Heart left ventricle (tissue), 13 donors: ENCODE data around the gene ANO2.

ENCODE experiments used
- CTCF ChIP-seq, 12 donors: fragments of 200-600 bp; sonication (generic) in 4 of 12; IDR thresholded peaks; one replicate each; pipeline versions ENCODE4 v1.5.0 to v1.8.0; 2018 to 2022; ENCODE audit warnings: antibody characterized with exemption in 12 of 12, mild to moderate bottlenecking in 5 of 12
- POLR2A ChIP-seq, 2 donors: fragments of 450-650 bp; IDR thresholded peaks; one replicate each; pipeline ENCODE4 v1.6.1; 2017; ENCODE audit warnings: antibody characterized with exemption in 2 of 2, mild to moderate bottlenecking in 2 of 2, moderate library complexity in 2 of 2
- donor health status: ischemic (EF 13 %, LVEDD 7.1; RV severe dilation, severe dysfunction).
- donor health status: DM: no; HTN: yes; CAD: no.
- donor health status: DM: no; HTN: no; CAD: no.
- donor health status: ischemic (EF 25% LVEDD 6.9; RV normal size, moderate dysfunction).
- donor health status: ischemic (EF 25% LVEDD 5.7; RV mildly dilated, moderate dysfunction).
- donor health status: ischemic (EF 35%, LVEDD 5.7; RV mildly dilated, moderate dysfunction).
- donor health status: nonischemic (EF 11% LVEDD 7.7; RV severe dilation, severe dysfunction).
- donor health status: DM: yes; HTN: yes; CAD: no.
- donor health status: PGD.
- donor health status: ischemic (EF 29% LVEDD 5.4; RV normal size, mild dysfunction).
- donor health status: nonischemic (EF 23%, LVEDD 6.1; RV moderate dilation, normal function).

- TF ChIP-seq POLR2A (IDR thresholded peaks at IDR 0.05) (no peak), CTCF (IDR thresholded peaks at IDR 0.05) (no peak)
These were observed 135.5 kb downstream of the ANO2 start for GRCh38 chr12:5809586-5809985.
